GM21367 (cell line): ENCODE measurements around the gene DHX57.
"Not testable (repeated sequence)": the region's sequence is repeated elsewhere in the genome, so short reads cannot be mapped to it uniquely, and the experiment has no call there.

Experiments used
- ATAC-seq: cut with Tn5 transposase; IDR thresholded peaks from one replicate; pipeline ENCODE4 v1.9.1; 2021; ENCODE audit not compliant: unreplicated experiment

The DHX57 gene

DNA sequence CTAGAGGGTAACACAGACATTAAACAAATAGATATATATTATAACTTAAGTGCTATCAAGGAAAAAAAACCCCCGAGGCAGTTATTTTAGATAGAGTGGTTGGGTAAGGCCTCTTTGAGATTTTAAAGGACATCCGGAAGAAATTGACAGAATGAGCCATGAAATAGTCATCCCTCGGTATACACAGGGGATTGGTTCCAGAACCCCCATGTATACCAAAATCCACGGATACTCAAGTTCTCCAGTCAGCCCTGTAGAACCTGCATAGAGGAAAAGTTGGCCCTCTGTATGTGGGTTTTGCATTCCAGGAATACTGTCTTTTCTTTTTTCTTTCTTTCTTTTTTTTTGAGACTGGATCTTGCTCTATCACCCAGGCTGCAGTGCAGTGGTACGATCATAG, 2.0 kb downstream of the DHX57 start:
- ATAC-seq: no peak

DNA sequence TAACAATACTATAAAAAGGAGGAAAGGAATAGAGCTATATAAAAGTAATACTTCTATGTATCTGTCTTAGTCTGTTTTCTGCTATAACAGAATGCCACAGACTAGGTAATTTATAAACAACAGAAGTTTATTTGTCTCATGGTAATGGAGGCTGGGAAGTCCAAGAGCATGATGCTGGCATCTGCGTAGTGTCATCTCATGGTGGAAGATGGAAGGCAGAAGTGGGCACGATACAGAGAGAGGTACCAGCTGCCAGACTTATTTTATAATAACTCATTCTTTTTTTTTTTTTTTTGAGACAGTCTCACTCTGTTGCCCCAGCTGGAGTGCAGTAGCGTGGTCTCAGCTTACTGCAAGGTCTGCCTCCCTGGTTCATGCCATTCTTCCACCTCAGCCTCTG, 4.3 kb downstream of the DHX57 start:
- no peak for ATAC-seq

GRCh38 chr2:38866773-38867443, 8.8 kb downstream of the DHX57 start:
- ATAC-seq: no peak

GRCh38 chr2:38863061-38863695, 12.6 kb downstream of the DHX57 start:
- no peak for ATAC-seq

- no peak for ATAC-seq
These were observed 13.3 kb downstream of the DHX57 start for GRCh38 chr2:38862476-38862875.

GRCh38 chr2:38856165-38856564, 19.6 kb downstream of the DHX57 start:
- no peak for ATAC-seq

GRCh38 chr2:38850045-38850444, 25.7 kb downstream of the DHX57 start:
- ATAC-seq: peak; percentile 95

DNA sequence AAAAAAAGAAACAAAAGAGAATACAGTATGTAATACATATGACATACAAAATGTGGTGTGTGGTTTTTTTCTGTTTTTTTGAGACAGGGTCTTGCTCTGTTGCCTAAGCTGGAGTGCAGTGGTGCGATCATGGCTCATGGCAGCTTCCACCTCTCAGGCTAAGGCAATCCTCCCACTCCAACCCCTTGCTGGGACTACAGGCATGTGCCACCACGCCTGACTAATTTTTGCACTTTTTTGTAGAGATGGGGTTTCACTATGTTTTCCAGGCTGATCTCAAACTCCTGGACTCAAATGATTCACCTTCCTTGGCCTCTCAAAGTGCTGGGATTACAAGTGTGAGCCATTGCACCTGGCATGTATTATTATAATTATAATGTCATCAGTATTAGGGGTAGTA, 38.9 kb downstream of the DHX57 start:
- ATAC-seq: no peak

DNA sequence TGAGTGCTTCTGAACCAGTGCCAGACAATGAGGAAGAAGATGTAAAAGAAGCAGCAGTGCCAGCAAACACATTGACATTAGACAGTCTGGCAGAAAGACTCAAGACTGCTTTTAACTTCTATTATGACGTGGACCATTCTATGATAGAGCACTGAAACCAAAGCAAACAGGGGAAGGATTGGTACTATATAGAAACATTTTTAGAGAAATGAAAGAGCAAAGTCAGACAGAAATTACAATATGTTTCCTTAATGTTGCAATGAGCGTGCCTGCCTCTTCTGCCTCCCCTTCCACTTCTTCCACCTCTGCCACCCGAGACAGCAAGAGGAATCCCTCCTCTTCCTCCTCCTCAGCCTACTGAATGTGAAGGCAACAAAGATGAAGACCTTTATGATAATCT, 39.7 kb downstream of the DHX57 start:
- ATAC-seq: peak; percentile 85

- no peak for ATAC-seq
These were observed 40.6 kb downstream of the DHX57 start for GRCh38 chr2:38835015-38835601.

DNA sequence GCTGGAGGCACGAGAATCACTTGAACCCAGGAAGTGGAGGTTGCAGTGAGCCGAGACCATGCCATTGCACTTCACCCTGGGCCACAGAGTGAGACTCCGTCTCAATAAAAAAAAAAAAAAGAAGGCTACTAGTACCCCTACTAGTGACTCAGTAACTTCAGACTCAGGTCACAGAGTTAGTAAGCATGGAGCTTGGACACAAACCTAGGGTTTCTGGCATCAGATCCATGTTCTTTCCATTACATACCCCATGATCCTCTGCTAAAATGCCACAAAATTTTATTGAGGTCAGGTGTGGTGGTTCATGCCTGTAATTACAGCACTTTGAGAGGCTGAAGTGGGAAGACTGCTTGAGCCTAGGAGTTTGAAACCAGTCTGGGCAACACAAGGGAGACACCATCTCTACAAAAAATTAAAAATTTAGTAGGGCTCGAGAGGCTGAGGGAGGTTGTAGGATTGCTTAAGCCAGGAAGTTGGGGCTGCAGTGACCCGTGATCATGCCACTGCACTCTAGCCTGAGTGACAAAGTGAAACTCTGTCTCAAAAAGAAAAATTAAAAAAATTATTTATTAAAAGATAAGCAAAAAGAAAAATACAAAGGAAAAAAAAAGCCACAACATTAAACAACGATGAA, 45.1 kb downstream of the DHX57 start:
- no peak for ATAC-seq

DNA sequence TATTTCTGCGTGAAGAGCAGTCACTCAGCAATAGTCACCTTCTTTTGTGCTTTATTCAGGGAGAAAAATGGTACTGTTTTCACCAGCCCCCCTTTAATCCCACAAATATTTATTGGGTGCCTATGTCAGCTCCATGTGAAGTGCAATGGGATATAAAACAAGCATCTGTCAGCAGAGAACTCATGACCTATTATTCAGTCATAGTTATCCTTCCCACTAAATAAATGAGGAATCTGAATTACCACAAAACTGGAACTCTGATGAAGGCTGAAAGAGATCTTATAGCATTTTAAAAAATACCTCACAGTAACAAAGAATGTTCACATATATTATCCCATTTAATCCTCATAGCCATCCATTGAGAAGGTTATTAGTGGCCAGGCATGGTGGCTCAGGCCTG, 45.8 kb downstream of the DHX57 start:
- no peak for ATAC-seq

DNA sequence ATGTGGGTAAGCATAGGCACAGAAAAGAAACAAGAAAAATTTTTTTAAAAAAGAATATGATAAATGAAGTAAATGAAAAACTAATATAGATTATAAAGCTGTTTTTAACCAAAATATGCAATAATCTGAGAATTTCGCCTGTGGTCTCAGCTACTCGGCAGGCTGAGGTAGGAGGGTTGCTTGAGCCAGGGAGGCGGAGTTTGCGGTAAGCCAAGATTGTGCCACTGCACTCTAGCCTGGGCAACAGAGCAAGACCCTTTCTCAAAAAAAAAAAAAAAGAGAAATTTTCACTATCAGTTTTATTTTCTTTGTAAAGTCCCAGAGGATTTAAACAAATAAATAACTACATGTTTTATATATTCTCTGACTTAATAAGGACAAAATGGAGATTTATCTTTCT, 47.3 kb downstream of the DHX57 start:
- ATAC-seq: no peak

DNA sequence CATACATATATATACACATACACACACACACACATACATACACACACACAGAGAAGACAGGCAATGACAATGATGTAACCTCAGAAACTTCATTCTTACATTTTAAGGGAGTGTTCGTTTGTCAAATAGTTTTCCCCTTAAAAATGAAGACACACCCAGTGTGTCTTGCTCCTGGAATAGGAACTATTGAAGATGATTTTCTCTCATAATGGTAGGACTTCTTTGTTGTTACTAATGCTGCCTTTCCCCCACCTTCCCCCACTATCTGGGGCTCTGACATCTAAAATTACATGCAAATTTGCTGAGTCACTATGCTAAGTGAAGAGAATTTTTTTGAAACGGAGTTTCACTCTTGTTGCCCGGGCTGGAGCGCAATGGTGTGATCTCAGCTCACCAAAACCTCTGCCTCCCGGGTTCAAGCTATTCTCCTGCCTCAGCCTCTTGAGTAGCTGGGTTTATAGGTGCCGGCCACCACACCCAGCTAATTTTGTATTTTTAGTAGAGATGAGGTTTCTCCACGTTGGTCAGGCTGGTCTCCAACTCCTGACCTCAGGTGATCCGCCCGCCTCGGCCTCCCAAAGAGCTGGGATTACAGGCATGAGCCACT, 48.1 kb downstream of the DHX57 start:
- not testable (repeated sequence) for ATAC-seq

GRCh38 chr2:38825956-38826355, 49.8 kb downstream of the DHX57 start:
- ATAC-seq: no peak

- no peak for ATAC-seq
These were observed 50.8 kb downstream of the DHX57 start for GRCh38 chr2:38824906-38825305.

GRCh38 chr2:38823386-38823785, 52.3 kb downstream of the DHX57 start:
- ATAC-seq: no peak

- ATAC-seq: no peak
These were observed 57.2 kb downstream of the DHX57 start for GRCh38 chr2:38818565-38818964.

DNA sequence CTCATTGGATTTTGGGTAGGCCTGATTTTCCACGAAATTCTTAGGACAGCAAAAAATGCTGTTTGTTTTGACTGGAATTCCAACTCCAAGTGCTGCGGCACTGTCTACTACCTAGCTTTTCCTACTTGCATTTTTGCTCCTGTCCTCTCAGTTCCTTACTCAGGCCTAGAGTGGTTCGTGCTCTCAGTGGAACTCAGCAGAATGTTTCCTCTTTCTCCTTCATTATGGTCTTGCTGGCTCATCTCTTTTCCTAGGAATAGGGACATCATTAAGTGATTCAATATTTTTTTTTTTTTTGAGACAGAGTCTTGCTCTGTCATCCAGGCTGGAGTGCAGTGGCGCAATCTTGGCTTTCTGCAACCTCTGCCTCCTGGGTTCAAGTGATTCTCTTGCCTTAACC, 59.8 kb downstream of the DHX57 start:
- ATAC-seq: no peak

- no peak for ATAC-seq
These were observed 65.2 kb downstream of the DHX57 start for GRCh38 chr2:38810488-38810887.

DNA sequence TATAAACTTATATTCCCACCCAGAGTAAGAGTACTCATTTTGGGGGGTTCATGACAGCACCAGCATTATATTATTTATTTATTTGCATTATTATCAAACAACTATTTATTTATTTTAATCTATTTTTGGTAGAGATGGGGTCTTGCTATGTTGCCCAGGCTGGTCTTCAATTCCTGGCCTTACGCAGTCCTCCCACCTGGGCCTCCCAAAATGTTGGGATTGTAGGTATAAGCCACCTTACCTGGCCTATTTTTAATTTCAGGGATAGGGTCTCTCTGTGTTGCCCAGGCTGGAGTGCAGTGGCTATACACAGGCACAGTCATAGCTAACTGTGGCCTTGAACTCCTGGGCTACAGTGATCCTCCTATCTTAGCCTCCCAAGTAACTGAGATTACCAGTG, 67.1 kb downstream of the DHX57 start:
- no peak for ATAC-seq

DNA sequence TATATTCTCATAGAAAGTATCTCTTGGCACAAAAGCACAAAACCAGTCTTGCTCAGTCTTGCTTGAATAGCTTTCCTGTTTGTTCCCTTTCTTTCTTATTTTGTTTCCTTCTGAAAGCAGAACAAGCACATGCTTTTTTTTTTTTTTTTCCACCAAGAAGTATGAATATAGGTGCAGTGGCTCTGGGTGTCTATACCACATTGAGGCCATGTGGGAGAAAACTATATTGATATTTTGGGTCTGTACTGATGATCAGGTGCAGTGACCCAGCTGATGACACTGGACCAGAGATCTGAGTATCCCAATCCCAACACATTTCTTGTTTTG, 69.0 kb downstream of the DHX57 start:
- no peak for ATAC-seq
